Endothelial cell of umbilical vein (primary cell): ENCODE results near the gene CEP19. TPM values are rescaled to one million over a fixed set of nuclear protein-coding genes. Genes with fewer than 3 reads are reported as not detected.

Source experiments
- BruUV-seq: library from RNA; stranded (reverse); fragments of 400-500 nt; replicated peaks from 2 replicates; lab custom pipeline; 2021; lab: Mats Ljungman, UMichigan
- CTCF ChIA-PET: fragments of 300-600, 350-600 bp; sonication (Branson Sonifier 250); formaldehyde crosslinking; loops from one replicate; lab custom pipeline; 2021; ENCODE audit warnings: antibody characterized with exemption, inconsistent platforms; lab: Charles Lee
- POLR2A ChIA-PET: fragments of 300-600, 350-600 bp; sonication (Branson Sonifier 250); formaldehyde crosslinking; loops from one replicate; lab custom pipeline; 2021; ENCODE audit warnings: antibody characterized with exemption, inconsistent platforms; lab: Charles Lee
- DNase-seq: peaks from one replicate; pipeline ENCODE4 v3.0.0-alpha.2; 2011; ENCODE audit warnings: low read depth, low spot score
- FAIRE-seq: peaks from 2 replicates; lab custom pipeline; 2011; peaks lifted over from hg19 to GRCh38; lab: Jason Lieb, UNC
- H2AFZ ChIP-seq: 2 replicates; pipeline ENCODE4 v1.6.0; 2012; ENCODE audit warnings: low read depth, low read length, control low read depth, inconsistent platforms
- H3K27ac ChIP-seq: 2 replicates; pipeline ENCODE4 v1.5.1; 2011; ENCODE audit warnings: low read depth, mild to moderate bottlenecking, control low read depth, low read length, moderate library complexity; ENCODE audit not compliant: insufficient read depth
- H3K27me3 ChIP-seq, 2 experiments: 2 replicates each; pipeline versions ENCODE4 v1.6.0 to v1.6.1; 2011; ENCODE audit warnings: low read length in 2 of 2, mixed read lengths in 1 of 2; ENCODE audit not compliant: control insufficient read depth in 2 of 2, insufficient read depth in 2 of 2
- H3K36me3 ChIP-seq, 2 experiments: 2 replicates in 1 of 2; 3 replicates in 1 of 2; pipeline ENCODE4 v1.5.1; 2011; ENCODE audit warnings: low read length in 2 of 2, mild to moderate bottlenecking in 1 of 2, moderate library complexity in 1 of 2; ENCODE audit not compliant: control insufficient read depth in 2 of 2, insufficient read depth in 2 of 2; ENCODE audit errors: extremely low read depth in 1 of 2
- H3K4me1 ChIP-seq: 3 replicates; pipeline ENCODE4 v1.5.1; 2011; ENCODE audit warnings: mild to moderate bottlenecking, low read length; ENCODE audit not compliant: control insufficient read depth, insufficient read depth; ENCODE audit errors: extremely low read depth
- H3K4me2 ChIP-seq: 2 replicates; pipeline ENCODE4 v1.6.1; 2011; ENCODE audit warnings: low read length, control low read depth, mixed read lengths; ENCODE audit not compliant: insufficient read depth
- H3K4me3 ChIP-seq, 3 experiments: fragments of 200-600 bp in 1 of 3; sonication (generic), shearing (Covaris generic) in 1 of 3; replicated peaks in 1 of 3; 2 replicates each; pipeline ENCODE4 v1.5.1; 2011 to 2016; ENCODE audit warnings: control low read depth in 3 of 3, low read length in 3 of 3, mild to moderate bottlenecking in 2 of 3, inconsistent platforms in 1 of 3, low read depth in 1 of 3, moderate library complexity in 1 of 3; ENCODE audit not compliant: insufficient read depth in 1 of 3
- H3K79me2 ChIP-seq: 2 replicates; pipeline ENCODE4 v1.6.0; 2012; ENCODE audit warnings: low read length, inconsistent platforms; ENCODE audit not compliant: control insufficient read depth, insufficient read depth
- H3K9ac ChIP-seq: replicated peaks from 2 replicates; pipeline ENCODE3; 2011; ENCODE audit warnings: low read length, control low read depth; ENCODE audit not compliant: insufficient read depth; ENCODE audit errors: extremely low read depth
- H3K9me1 ChIP-seq: replicated peaks from 3 replicates; pipeline ENCODE4 v1.6.0; 2011; ENCODE audit warnings: mild to moderate bottlenecking, low read length; ENCODE audit not compliant: control insufficient read depth, insufficient read depth; ENCODE audit errors: extremely low read depth
- H3K9me3 ChIP-seq: replicated peaks from 2 replicates; pipeline ENCODE4 v1.5.1; 2012; ENCODE audit warnings: low read length, inconsistent platforms; ENCODE audit not compliant: control insufficient read depth, insufficient read depth
- H4K20me1 ChIP-seq: replicated peaks from 2 replicates; pipeline ENCODE3; 2011; ENCODE audit warnings: mild to moderate bottlenecking, low read length; ENCODE audit not compliant: control insufficient read depth, insufficient read depth; ENCODE audit errors: extremely low read depth
- EZH2 ChIP-seq: IDR thresholded peaks from 2 replicates; pipeline ENCODE4 v1.6.1; 2012; ENCODE audit warnings: borderline replicate concordance, low read depth, mild to moderate bottlenecking, moderate library complexity, low read length, inconsistent platforms; ENCODE audit not compliant: severe bottlenecking
- FOS ChIP-seq: IDR thresholded peaks from 2 replicates; pipeline ENCODE4 v1.6.1; 2011; ENCODE audit warnings: mild to moderate bottlenecking, low read length, moderate library complexity, borderline replicate concordance; ENCODE audit not compliant: insufficient read depth
- POLR2AphosphoS5 ChIP-seq: IDR thresholded peaks from 2 replicates; pipeline ENCODE4 v1.6.1; 2012; ENCODE audit warnings: low read depth, mild to moderate bottlenecking, control low read depth, low read length, moderate library complexity; ENCODE audit not compliant: insufficient read depth
- dilution Hi-C: fragments of 300-500 bp; cut with MboI; formaldehyde crosslinking; loops from one replicate; pipeline ENCODE4 v1.15.0; 2019; ENCODE audit warnings: low sequenced_read_pairs; ENCODE audit not compliant: extremely low pct_ligation_motif_present
- intact Hi-C: fragments of 100-400 bp; cut with micrococcal nuclease; formaldehyde crosslinking; loops from one replicate; pipeline ENCODE4 v1.10.0; 2022
- polyA plus RNA-seq, 4 experiments: library from polyadenylated mRNA; depleted of rRNA in 3 of 4; stranded (reverse) in 3 of 4; unstranded in 1 of 4; fragments of >200 nt; gene quantifications; 2 replicates each; pipeline versions ENCODE4 v1.2.1 to v1.2.3, GENCODE V29; 2011 to 2012; ENCODE audit warnings: missing spikeins in 1 of 4
- total RNA-seq: library from RNA; stranded (reverse); gene quantifications from 2 replicates; pipeline ENCODE4 v1.2.3, GENCODE V29; 2021
- TF ChIP-seq, protein P1 (sequence below), 2 donors: IDR thresholded peaks; 1 replicate in 1 of 2; 2 replicates in 1 of 2; pipeline ENCODE4 v1.5.1; 2011; ENCODE audit warnings: low read length in 2 of 2, mild to moderate bottlenecking in 2 of 2, moderate library complexity in 2 of 2, control low read depth in 1 of 2, inconsistent platforms in 1 of 2, low read depth in 1 of 2; ENCODE audit not compliant: insufficient read depth in 1 of 2; ENCODE audit errors: extremely low read depth in 1 of 2
- TF ChIP-seq, protein P2 (sequence below): IDR thresholded peaks from 2 replicates; pipeline ENCODE4 v1.6.1; 2011; ENCODE audit not compliant: insufficient read depth, insufficient read length

Gene CEP19
- total and polyA plus RNA-seq, 2 donors (not counting 3 experiments of a cell fraction or from before 2014, with no cell fraction given), result 0.87 to 1.6 TPM

GRCh38 chr3:196712514-196713413, 714 bp upstream of the CEP19 start:
- FAIRE-seq (peak; percentile 60), DNase-seq (peak; percentile 68)
- H2AFZ ChIP-seq, result peak overlapping the region; percentile 98
- H3K4me3 ChIP-seq, result peak overlapping the region; percentile 40 to 72 (median 67)
- H3K79me2 ChIP-seq, result no peaks in the 10 kb centered on the region
- H3K4me1 ChIP-seq, result peaks cover 4% of the 10 kb centered on the region
- CTCF ChIA-PET, result interaction anchor here (0.7 to 1.2 kb wide), 3 partner anchors 8 to 27 kb away, joined by 3 read pairs; partner anchors contain the start of gene PAK2
- H3K4me2 ChIP-seq, result peak overlapping the region; percentile 93
- TF ChIP-seq, protein P1, sequence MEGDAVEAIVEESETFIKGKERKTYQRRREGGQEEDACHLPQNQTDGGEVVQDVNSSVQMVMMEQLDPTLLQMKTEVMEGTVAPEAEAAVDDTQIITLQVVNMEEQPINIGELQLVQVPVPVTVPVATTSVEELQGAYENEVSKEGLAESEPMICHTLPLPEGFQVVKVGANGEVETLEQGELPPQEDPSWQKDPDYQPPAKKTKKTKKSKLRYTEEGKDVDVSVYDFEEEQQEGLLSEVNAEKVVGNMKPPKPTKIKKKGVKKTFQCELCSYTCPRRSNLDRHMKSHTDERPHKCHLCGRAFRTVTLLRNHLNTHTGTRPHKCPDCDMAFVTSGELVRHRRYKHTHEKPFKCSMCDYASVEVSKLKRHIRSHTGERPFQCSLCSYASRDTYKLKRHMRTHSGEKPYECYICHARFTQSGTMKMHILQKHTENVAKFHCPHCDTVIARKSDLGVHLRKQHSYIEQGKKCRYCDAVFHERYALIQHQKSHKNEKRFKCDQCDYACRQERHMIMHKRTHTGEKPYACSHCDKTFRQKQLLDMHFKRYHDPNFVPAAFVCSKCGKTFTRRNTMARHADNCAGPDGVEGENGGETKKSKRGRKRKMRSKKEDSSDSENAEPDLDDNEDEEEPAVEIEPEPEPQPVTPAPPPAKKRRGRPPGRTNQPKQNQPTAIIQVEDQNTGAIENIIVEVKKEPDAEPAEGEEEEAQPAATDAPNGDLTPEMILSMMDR (IDR thresholded peaks at IDR 0.05; ENCODE audit: extremely low read depth in 1 of 2, insufficient read depth in 1 of 2, low read depth in 1 of 2, low read length in 2 of 2), result no peak
- intact Hi-C loops (loop anchor here (1.0 to 2.0 kb wide), 2 partner anchors 10 to 28 kb away; no protein-coding TSS in a partner anchor), dilution Hi-C loops (no loop called here)
- no peaks in the 10 kb centered on the region for H3K9me3 ChIP-seq
- H3K27me3 ChIP-seq, result no peaks in the 10 kb centered on the region
- POLR2A ChIA-PET, result interaction anchor here (1.1 kb wide), 1 partner anchor 27 kb away, joined by 3 read pairs; the partner anchor contains the start of gene PAK2
- TSS peak; percentile 46 for BruUV-seq
- H3K9me1 ChIP-seq, result no peaks in the 10 kb centered on the region
- H4K20me1 ChIP-seq, result no peaks in the 10 kb centered on the region
- peak overlapping the region; percentile 69 for H3K9ac ChIP-seq
- no peaks in the 10 kb centered on the region for H3K36me3 ChIP-seq
- H3K27ac ChIP-seq, result peak overlapping the region; percentile 36

DNA sequence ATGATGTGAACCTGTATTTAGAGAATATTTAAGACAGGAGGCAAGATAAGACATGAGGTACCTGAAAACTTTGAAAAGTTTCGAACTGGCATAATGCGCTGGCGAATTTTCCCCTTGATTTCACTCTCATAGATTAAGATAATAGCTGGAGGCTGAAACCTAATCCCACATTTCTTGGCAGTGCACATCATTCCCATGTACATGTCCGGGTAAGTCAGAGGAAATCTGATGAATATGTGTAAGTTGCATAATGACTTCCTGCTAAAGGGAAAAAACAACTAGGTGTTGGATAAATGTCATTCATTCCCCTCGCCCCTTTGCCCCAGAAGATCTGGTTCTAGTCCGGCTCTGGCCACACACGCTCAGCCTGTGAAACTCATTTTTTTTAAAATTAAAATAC, 3.6 kb downstream of the CEP19 start:
- Histone ChIP-seq H3K36me3 (no peaks in the 10 kb centered on the region), H4K20me1 (no peaks in the 10 kb centered on the region), H3K4me1 (peaks cover 7% of the 10 kb centered on the region), H3K9me1 (no peaks in the 10 kb centered on the region), H3K4me2 (no peak overlapping the region), H3K9ac (no peak overlapping the region), H3K4me3 (no peak overlapping the region), H3K79me2 (no peaks in the 10 kb centered on the region), H3K27me3 (no peaks in the 10 kb centered on the region), H2AFZ (no peak overlapping the region), H3K9me3 (no peaks in the 10 kb centered on the region), H3K27ac (no peak overlapping the region)
- DNase-seq (peak; percentile 44), FAIRE-seq (peak; percentile 79)
- intact Hi-C loops, result no loop called here
- no TSS peak for BruUV-seq
- TF ChIP-seq POLR2AphosphoS5 (no peak), FOS (no peak), EZH2 (no peak)
- TF ChIP-seq, protein P2, sequence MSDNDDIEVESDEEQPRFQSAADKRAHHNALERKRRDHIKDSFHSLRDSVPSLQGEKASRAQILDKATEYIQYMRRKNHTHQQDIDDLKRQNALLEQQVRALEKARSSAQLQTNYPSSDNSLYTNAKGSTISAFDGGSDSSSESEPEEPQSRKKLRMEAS, result no peak
- TF ChIP-seq, protein P1 (IDR thresholded peaks at IDR 0.05; ENCODE audit: extremely low read depth in 1 of 2, insufficient read depth in 1 of 2, low read depth in 1 of 2, low read length in 2 of 2), result no peak
- dilution Hi-C loops, result no loop called here
- POLR2A ChIA-PET, result interaction anchor here (1.0 kb wide), 1 partner anchor 31 kb away, joined by 5 read pairs; the partner anchor contains the start of gene PAK2
- CTCF ChIA-PET, result interaction anchor here (1.0 to 3.1 kb wide), 5 partner anchors 9 to 135 kb away, joined by 3 to 11 read pairs (median 4); no protein-coding TSS in a partner anchor
